CD4-positive, alpha-beta T cell (primary cell): ENCODE results near the gene SNX4. TPM values are rescaled to one million over a fixed set of nuclear protein-coding genes. Genes with fewer than 3 reads are reported as not detected.

Experiments used
- ATAC-seq: fragments of 200-7000 bp; cut with Tn5 transposase; one replicate; pipeline ENCODE4 v1.10.0; 2022; ENCODE audit warnings: mild to moderate bottlenecking; ENCODE audit not compliant: poor library complexity
- CTCF ChIA-PET: fragments of 350-600 bp; sonication (Branson Sonifier 250); formaldehyde crosslinking; loops from one replicate; lab custom pipeline; 2021; ENCODE audit warnings: antibody characterized with exemption, inconsistent platforms; lab: Charles Lee
- POLR2A ChIA-PET: fragments of 350-600 bp; sonication (Branson Sonifier 250); formaldehyde crosslinking; loops from one replicate; lab custom pipeline; 2021; ENCODE audit warnings: antibody characterized with exemption, inconsistent platforms; lab: Charles Lee
- DNase-seq, 14 experiments: peaks; one replicate each; pipeline ENCODE4 v3.0.0-alpha.2; 2013 to 2020; ENCODE audit warnings: mixed read lengths in 2 of 14
- H3K27ac ChIP-seq, 2 donors: one replicate each; pipeline versions ENCODE4 v1.5.1 to v1.7.0; 2013; ENCODE audit warnings: low read length in 2 of 2, low read depth in 1 of 2, mild to moderate bottlenecking in 1 of 2
- H3K27me3 ChIP-seq, 2 experiments: 1 replicate in 1 of 2; 2 replicates in 1 of 2; pipeline versions ENCODE4 v1.6.1 to v1.7.0; 2013; ENCODE audit warnings: low read length in 2 of 2, control low read depth in 1 of 2, mild to moderate bottlenecking in 1 of 2, moderate library complexity in 1 of 2; ENCODE audit not compliant: insufficient read depth in 2 of 2, control insufficient read depth in 1 of 2
- H3K36me3 ChIP-seq: one replicate; pipeline ENCODE4 v1.6.1; 2013; ENCODE audit warnings: low read length, control low read depth; ENCODE audit not compliant: insufficient read depth
- H3K4me1 ChIP-seq: one replicate; pipeline ENCODE4 v1.6.1; 2013; ENCODE audit warnings: low read length, control low read depth; ENCODE audit not compliant: insufficient read depth
- H3K4me3 ChIP-seq: one replicate; pipeline ENCODE4 v1.5.1; 2013; ENCODE audit warnings: mild to moderate bottlenecking, low read length, moderate library complexity
- H3K9me3 ChIP-seq, 2 experiments: 1 replicate in 1 of 2; 2 replicates in 1 of 2; pipeline versions ENCODE4 v1.6.1 to v1.7.0; 2013; ENCODE audit warnings: low read length in 2 of 2, mild to moderate bottlenecking in 2 of 2, control low read depth in 1 of 2, moderate library complexity in 1 of 2; ENCODE audit not compliant: control insufficient read depth in 1 of 2, insufficient read depth in 1 of 2
- H3K27ac Mint-ChIP-seq: one replicate; pipeline ENCODE4 v1.8.0; 2020; ENCODE audit warnings: mixed read lengths
- H3K27me3 Mint-ChIP-seq: one replicate; pipeline ENCODE4 v1.8.0; 2021; ENCODE audit warnings: mixed read lengths
- H3K36me3 Mint-ChIP-seq: one replicate; pipeline ENCODE4 v1.8.0; 2021; ENCODE audit warnings: low read depth, mixed read lengths
- H3K4me1 Mint-ChIP-seq: one replicate; pipeline ENCODE4 v1.8.0; 2021; ENCODE audit warnings: low read depth, mixed read lengths
- H3K4me3 Mint-ChIP-seq: one replicate; pipeline ENCODE4 v1.8.0; 2020; ENCODE audit warnings: mild to moderate bottlenecking, mixed read lengths
- H3K9me3 Mint-ChIP-seq: one replicate; pipeline ENCODE4 v1.8.0; 2020; ENCODE audit warnings: mixed read lengths
- intact Hi-C, 2 experiments: fragments of 100-400 bp; cut with DNase I in 1 of 2; cut with micrococcal nuclease in 1 of 2; formaldehyde crosslinking; loops; one replicate each; pipeline versions ENCODE4 v1.15.1 to v1.9.0; 2023 to 2025; cut with DNase I, micrococcal nuclease
- total RNA-seq, 174 experiments: library from RNA in 2 of 174; stranded (reverse) in 2 of 174; gene quantifications; one replicate each; pipeline ENCODE4 v1.2.3 and lab custom pipeline; 2021 to 2026
- TF ChIP-seq, protein P1 (sequence below): fragments of 200-600 bp; IDR thresholded peaks from one replicate; pipeline ENCODE4 v1.8.0; 2022; ENCODE audit warnings: antibody characterized with exemption, mild to moderate bottlenecking

Gene SNX4
- total RNA-seq, 2 experiments from 2014 or later: 23.4 to 24.6 TPM

DNA sequence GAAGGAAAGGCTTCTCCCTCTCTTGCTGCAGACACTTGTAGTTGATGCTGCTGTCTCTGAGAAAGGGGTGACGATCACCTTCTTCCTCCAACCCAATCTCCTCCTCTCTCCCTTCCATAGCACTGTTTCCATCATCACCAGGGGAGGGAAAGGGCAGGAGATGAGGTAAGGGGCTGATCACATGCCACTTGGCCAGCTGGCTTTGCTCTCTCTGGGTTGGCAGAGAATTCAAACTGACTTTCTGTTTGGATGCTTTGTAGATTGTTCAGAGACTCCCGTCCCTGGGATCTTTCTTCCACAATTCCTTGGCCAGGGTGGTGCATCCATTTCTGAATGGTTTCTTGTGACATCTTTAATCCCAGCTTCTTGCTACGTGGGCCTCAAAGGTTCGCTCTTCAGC is 101.7 kb downstream of the SNX4 start:
- TF ChIP-seq, protein P1, sequence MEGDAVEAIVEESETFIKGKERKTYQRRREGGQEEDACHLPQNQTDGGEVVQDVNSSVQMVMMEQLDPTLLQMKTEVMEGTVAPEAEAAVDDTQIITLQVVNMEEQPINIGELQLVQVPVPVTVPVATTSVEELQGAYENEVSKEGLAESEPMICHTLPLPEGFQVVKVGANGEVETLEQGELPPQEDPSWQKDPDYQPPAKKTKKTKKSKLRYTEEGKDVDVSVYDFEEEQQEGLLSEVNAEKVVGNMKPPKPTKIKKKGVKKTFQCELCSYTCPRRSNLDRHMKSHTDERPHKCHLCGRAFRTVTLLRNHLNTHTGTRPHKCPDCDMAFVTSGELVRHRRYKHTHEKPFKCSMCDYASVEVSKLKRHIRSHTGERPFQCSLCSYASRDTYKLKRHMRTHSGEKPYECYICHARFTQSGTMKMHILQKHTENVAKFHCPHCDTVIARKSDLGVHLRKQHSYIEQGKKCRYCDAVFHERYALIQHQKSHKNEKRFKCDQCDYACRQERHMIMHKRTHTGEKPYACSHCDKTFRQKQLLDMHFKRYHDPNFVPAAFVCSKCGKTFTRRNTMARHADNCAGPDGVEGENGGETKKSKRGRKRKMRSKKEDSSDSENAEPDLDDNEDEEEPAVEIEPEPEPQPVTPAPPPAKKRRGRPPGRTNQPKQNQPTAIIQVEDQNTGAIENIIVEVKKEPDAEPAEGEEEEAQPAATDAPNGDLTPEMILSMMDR: no peak
- no peak for DNase-seq
- Histone ChIP-seq H3K27me3 (no peaks in the 10 kb centered on the region), H3K27ac (no peak overlapping the region), H3K9me3 (no peaks in the 10 kb centered on the region), H3K4me3 (no peak overlapping the region), H3K4me1 (no peaks in the 10 kb centered on the region), H3K36me3 (no peaks in the 10 kb centered on the region)
- H3K4me1 Mint-ChIP-seq: no peaks in the 10 kb centered on the region
- H3K36me3 Mint-ChIP-seq: no peaks in the 10 kb centered on the region
- H3K9me3 Mint-ChIP-seq: no peaks in the 10 kb centered on the region
- H3K4me3 Mint-ChIP-seq: no peak overlapping the region
- H3K27me3 Mint-ChIP-seq: no peaks in the 10 kb centered on the region
- ChIA-PET POLR2A (no interaction called here), CTCF (no interaction called here)
- intact Hi-C loops: no loop called here
- ATAC-seq: no peak
- H3K27ac Mint-ChIP-seq: no peak overlapping the region

DNA sequence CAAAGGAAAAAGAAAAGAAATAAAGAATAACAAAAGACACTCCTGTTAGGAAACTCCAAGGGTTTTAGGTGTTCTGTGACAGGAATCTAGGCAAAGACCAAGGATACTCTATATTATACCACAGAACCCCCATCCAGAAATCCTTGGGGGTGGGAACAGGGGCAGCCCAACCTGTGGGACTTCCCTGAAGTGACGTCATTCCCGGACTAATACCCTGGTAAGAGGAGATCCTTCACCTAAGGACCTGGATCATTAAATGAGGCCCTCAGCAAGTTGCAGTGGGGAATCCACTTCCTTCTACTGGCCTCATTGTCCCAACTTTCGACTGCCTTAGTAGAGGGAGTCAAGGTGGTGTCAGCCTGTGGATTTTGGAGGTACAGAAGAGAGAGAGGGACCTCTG is 103.8 kb downstream of the SNX4 start:
- ChIA-PET POLR2A (no interaction called here), CTCF (no interaction called here)
- Histone ChIP-seq H3K27me3 (peaks cover 0 to 3% of the 10 kb centered on the region in 2 experiments), H3K36me3 (no peaks in the 10 kb centered on the region), H3K9me3 (no peaks in the 10 kb centered on the region), H3K4me3 (no peak overlapping the region), H3K27ac (no peak overlapping the region), H3K4me1 (no peaks in the 10 kb centered on the region)
- no peak overlapping the region for H3K4me3 Mint-ChIP-seq
- no peak overlapping the region for H3K27ac Mint-ChIP-seq
- peaks cover 6% of the 10 kb centered on the region for H3K27me3 Mint-ChIP-seq
- DNase-seq: no peak
- ATAC-seq: no peak
- intact Hi-C loops: no loop called here
- no peaks in the 10 kb centered on the region for H3K36me3 Mint-ChIP-seq
- no peaks in the 10 kb centered on the region for H3K9me3 Mint-ChIP-seq
- no peaks in the 10 kb centered on the region for H3K4me1 Mint-ChIP-seq
- TF ChIP-seq, protein P1: no peak

DNA sequence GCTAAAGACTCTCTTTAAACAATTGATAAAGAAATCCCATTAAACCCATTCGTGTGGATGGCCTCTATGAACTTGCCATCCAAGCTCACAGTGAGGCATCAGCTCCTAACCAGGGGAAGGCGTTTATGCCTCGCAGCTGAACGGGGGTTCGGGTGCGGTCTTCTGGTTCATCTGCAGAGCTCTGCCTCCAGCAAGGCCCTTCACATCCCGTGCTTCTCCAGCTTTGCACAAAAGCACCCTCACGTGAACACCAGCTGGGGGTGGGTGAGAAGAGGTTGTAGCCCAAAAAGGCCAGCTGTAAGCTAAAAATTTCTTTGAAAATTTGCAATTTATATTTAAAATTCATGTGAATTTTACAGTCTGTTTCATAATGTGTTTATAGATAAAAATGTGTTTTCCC is 105.3 kb downstream of the SNX4 start:
- H3K27me3 ChIP-seq: peaks cover 0 to 3% of the 10 kb centered on the region in 2 experiments
- intact Hi-C loops: no loop called here
- no peak overlapping the region for H3K4me3 Mint-ChIP-seq
- ChIA-PET CTCF (no interaction called here), POLR2A (no interaction called here)
- H3K4me3 ChIP-seq: no peak overlapping the region
- ATAC-seq (no peak), DNase-seq (no peak)
- no peaks in the 10 kb centered on the region for H3K4me1 Mint-ChIP-seq
- H3K27ac ChIP-seq: no peak overlapping the region
- peaks cover 10% of the 10 kb centered on the region for H3K27me3 Mint-ChIP-seq
- H3K9me3 Mint-ChIP-seq: no peaks in the 10 kb centered on the region
- no peaks in the 10 kb centered on the region for H3K4me1 ChIP-seq
- H3K27ac Mint-ChIP-seq: no peak overlapping the region
- no peaks in the 10 kb centered on the region for H3K36me3 Mint-ChIP-seq
- H3K36me3 ChIP-seq: no peaks in the 10 kb centered on the region
- H3K9me3 ChIP-seq: no peaks in the 10 kb centered on the region
- TF ChIP-seq, protein P1: no peak
